ENCODE data around the gene TMEM187.

TMEM187 gene

GRCh38 chrX:153959649-153960048, 12.9 kb upstream of the TMEM187 start:
- Histone ChIP-seq H3K9me3 (no peaks in the 10 kb centered on the region), H3K27me3 (no peaks in the 10 kb centered on the region), H3K27ac (no peak overlapping the region), H3K36me3 (peaks cover 62% of the 10 kb centered on the region), H3K4me3 (ENCODE audit: low read depth in 1 of 2, low read length in 1 of 2) (no peak overlapping the region), H3K4me1 (ENCODE audit: control insufficient read depth in 1 of 2, insufficient read depth in 1 of 2, low read depth in 1 of 2, low read length in 1 of 2) (no peaks in the 10 kb centered on the region)
- TF ChIP-seq CTCF (IDR thresholded peaks at IDR 0.05) = no peak

GRCh38 chrX:153960077-153960476, 12.5 kb upstream of the TMEM187 start:
- H3K27me3 ChIP-seq = no peaks in the 10 kb centered on the region
- H3K27ac ChIP-seq = no peak overlapping the region
- no peaks in the 10 kb centered on the region for H3K4me1 ChIP-seq (ENCODE audit: control insufficient read depth in 1 of 2, insufficient read depth in 1 of 2, low read depth in 1 of 2, low read length in 1 of 2)
- no peak for TF ChIP-seq CTCF (IDR thresholded peaks at IDR 0.05)
- H3K36me3 ChIP-seq = peaks cover 58% of the 10 kb centered on the region
- no peak overlapping the region for H3K4me3 ChIP-seq (ENCODE audit: low read depth in 1 of 2, low read length in 1 of 2)
- H3K9me3 ChIP-seq = no peaks in the 10 kb centered on the region

GRCh38 chrX:153960786-153961185, 11.8 kb upstream of the TMEM187 start:
- TF ChIP-seq CTCF (IDR thresholded peaks at IDR 0.05) = no peak
- Histone ChIP-seq H3K27me3 (no peaks in the 10 kb centered on the region), H3K36me3 (peaks cover 53% of the 10 kb centered on the region), H3K4me3 (ENCODE audit: low read depth in 1 of 2, low read length in 1 of 2) (no peak overlapping the region), H3K27ac (no peak overlapping the region), H3K9me3 (no peaks in the 10 kb centered on the region), H3K4me1 (ENCODE audit: control insufficient read depth in 1 of 2, insufficient read depth in 1 of 2, low read depth in 1 of 2, low read length in 1 of 2) (peaks cover 3 to 4% of the 10 kb centered on the region in 2 experiments)

- Histone ChIP-seq H3K4me3 (ENCODE audit: low read depth in 1 of 2, low read length in 1 of 2) (no peak overlapping the region), H3K4me1 (ENCODE audit: control insufficient read depth in 1 of 2, insufficient read depth in 1 of 2, low read depth in 1 of 2, low read length in 1 of 2) (peaks cover 8 to 9% of the 10 kb centered on the region in 2 experiments), H3K27me3 (no peaks in the 10 kb centered on the region), H3K27ac (no peak overlapping the region), H3K9me3 (no peaks in the 10 kb centered on the region), H3K36me3 (peaks cover 47% of the 10 kb centered on the region)
- no peak for TF ChIP-seq CTCF (IDR thresholded peaks at IDR 0.05)
These were observed 11.3 kb upstream of the TMEM187 start for GRCh38 chrX:153961292-153961691.

- no peak for TF ChIP-seq CTCF (IDR thresholded peaks at IDR 0.05)
- no peaks in the 10 kb centered on the region for H3K9me3 ChIP-seq
- no peak overlapping the region for H3K27ac ChIP-seq
- H3K27me3 ChIP-seq = no peaks in the 10 kb centered on the region
- H3K4me1 ChIP-seq (ENCODE audit: control insufficient read depth in 1 of 2, insufficient read depth in 1 of 2, low read depth in 1 of 2, low read length in 1 of 2) = peaks cover 31 to 32% of the 10 kb centered on the region in 2 experiments
- no peak overlapping the region for H3K4me3 ChIP-seq (ENCODE audit: low read depth in 1 of 2, low read length in 1 of 2)
- peaks cover 25% of the 10 kb centered on the region for H3K36me3 ChIP-seq
These were observed 9.0 kb upstream of the TMEM187 start for GRCh38 chrX:153963546-153963945.

DNA sequence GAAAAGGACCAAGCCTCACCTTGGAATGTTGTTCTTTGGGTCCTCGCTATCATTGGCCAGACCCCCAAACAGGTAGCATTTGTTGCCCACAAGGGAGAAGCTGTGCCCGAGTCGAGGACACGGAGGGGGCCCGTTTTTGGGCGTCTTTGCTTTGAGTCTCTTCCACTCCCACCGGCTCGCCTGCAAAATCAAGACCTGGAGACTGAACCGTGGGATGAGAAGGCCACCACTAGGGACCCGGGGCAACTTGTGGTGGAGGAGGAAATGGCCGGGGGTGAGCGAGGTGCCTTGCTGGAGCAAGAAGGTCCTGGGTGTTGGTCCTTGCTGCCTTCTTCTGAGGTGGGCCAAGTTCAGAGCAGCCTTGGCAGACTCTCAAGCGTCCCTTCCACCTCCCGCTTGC, 8.4 kb upstream of the TMEM187 start:
- Histone ChIP-seq H3K36me3 (peaks cover 19% of the 10 kb centered on the region), H3K4me1 (ENCODE audit: control insufficient read depth in 1 of 2, insufficient read depth in 1 of 2, low read depth in 1 of 2, low read length in 1 of 2) (peaks cover 37% of the 10 kb centered on the region in 2 experiments)
- TF ChIP-seq CTCF (IDR thresholded peaks at IDR 0.05) = no peak

More for the DNA sequence above, 8.4 kb upstream of the TMEM187 start:
- no peaks in the 10 kb centered on the region for H3K9me3 ChIP-seq
- no peak overlapping the region for H3K27ac ChIP-seq
- H3K4me3 ChIP-seq (ENCODE audit: low read depth in 1 of 2, low read length in 1 of 2) = no peak overlapping the region
- H3K27me3 ChIP-seq = no peaks in the 10 kb centered on the region
